Measurements from ENCODE around the gene ACAN.

ACAN gene

GRCh38 chr15:88769161-88769971, 33.9 kb upstream of the ACAN start:
- H3K4me3 ChIP-seq (ENCODE audit: low read depth, low read length) = peak overlapping the region; percentile 33
- ChIA-PET CTCF (interaction anchor here (0.6 to 0.9 kb wide), 2 partner anchors 8 to 16 kb away, joined by 3 to 5 read pairs; no protein-coding TSS in a partner anchor), POLR2A (no interaction called here)
- DNase-seq (ENCODE audit: low read depth, low spot score) = no peak
- TF ChIP-seq, protein P1, sequence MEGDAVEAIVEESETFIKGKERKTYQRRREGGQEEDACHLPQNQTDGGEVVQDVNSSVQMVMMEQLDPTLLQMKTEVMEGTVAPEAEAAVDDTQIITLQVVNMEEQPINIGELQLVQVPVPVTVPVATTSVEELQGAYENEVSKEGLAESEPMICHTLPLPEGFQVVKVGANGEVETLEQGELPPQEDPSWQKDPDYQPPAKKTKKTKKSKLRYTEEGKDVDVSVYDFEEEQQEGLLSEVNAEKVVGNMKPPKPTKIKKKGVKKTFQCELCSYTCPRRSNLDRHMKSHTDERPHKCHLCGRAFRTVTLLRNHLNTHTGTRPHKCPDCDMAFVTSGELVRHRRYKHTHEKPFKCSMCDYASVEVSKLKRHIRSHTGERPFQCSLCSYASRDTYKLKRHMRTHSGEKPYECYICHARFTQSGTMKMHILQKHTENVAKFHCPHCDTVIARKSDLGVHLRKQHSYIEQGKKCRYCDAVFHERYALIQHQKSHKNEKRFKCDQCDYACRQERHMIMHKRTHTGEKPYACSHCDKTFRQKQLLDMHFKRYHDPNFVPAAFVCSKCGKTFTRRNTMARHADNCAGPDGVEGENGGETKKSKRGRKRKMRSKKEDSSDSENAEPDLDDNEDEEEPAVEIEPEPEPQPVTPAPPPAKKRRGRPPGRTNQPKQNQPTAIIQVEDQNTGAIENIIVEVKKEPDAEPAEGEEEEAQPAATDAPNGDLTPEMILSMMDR (IDR thresholded peaks at IDR 0.05; ENCODE audit: insufficient read depth, low read length, missing control alignments) = no peak

GRCh38 chr15:88775776-88776175, 27.5 kb upstream of the ACAN start:
- ChIA-PET CTCF (no interaction called here), POLR2A (no interaction called here)
- H3K4me3 ChIP-seq (ENCODE audit: low read depth, low read length) = no peak overlapping the region
- TF ChIP-seq, protein P1 (IDR thresholded peaks at IDR 0.05; ENCODE audit: insufficient read depth, low read length, missing control alignments) = no peak
- no peak for DNase-seq (ENCODE audit: low read depth, low spot score)

GRCh38 chr15:88776646-88777045, 26.6 kb upstream of the ACAN start:
- TF ChIP-seq, protein P1 (IDR thresholded peaks at IDR 0.05; ENCODE audit: insufficient read depth, low read length, missing control alignments) = no peak
- POLR2A ChIA-PET = no interaction called here
- no peak for DNase-seq (ENCODE audit: low read depth, low spot score)

GRCh38 chr15:88779944-88780343, 23.3 kb upstream of the ACAN start:
- POLR2A ChIA-PET = no interaction called here
- CTCF ChIA-PET = no interaction called here
- H3K4me3 ChIP-seq (ENCODE audit: low read depth, low read length) = no peak overlapping the region
- DNase-seq (ENCODE audit: low read depth, low spot score) = no peak
- TF ChIP-seq, protein P1 (IDR thresholded peaks at IDR 0.05; ENCODE audit: insufficient read depth, low read length, missing control alignments) = no peak

More at GRCh38 chr15:88776646-88777045, 26.6 kb upstream of the ACAN start:
- H3K4me3 ChIP-seq (ENCODE audit: low read depth, low read length) = no peak overlapping the region
- CTCF ChIA-PET = no interaction called here

GRCh38 chr15:88782465-88782864, 20.8 kb upstream of the ACAN start:
- no peak for DNase-seq (ENCODE audit: low read depth, low spot score)
- ChIA-PET POLR2A (no interaction called here), CTCF (no interaction called here)
- no peak overlapping the region for H3K4me3 ChIP-seq (ENCODE audit: low read depth, low read length)
- TF ChIP-seq, protein P1 (IDR thresholded peaks at IDR 0.05; ENCODE audit: insufficient read depth, low read length, missing control alignments) = no peak

DNA sequence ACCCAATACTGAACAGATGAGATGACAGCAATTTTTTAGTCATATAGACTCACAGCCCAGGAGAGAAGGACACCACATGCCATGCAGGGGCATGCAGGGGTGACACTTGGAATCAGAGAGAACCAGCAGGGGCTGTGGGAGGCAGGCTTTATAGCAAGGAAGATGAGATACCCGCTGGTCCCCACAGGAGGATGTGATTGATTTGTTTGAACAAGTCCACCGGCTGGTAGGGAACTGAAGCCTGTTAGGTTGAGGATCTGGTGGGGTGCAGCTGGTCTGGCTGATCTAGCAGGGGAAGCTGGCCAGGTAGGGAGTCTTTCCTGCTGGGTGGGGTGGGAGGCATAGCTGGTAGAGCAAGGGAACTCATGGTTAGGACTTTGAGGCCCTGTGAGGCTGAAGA, 18.0 kb upstream of the ACAN start:
- TF ChIP-seq, protein P1 (IDR thresholded peaks at IDR 0.05; ENCODE audit: insufficient read depth, low read length, missing control alignments) = no peak
- no peak for DNase-seq (ENCODE audit: low read depth, low spot score)
- ChIA-PET POLR2A (no interaction called here), CTCF (no interaction called here)
- no peak overlapping the region for H3K4me3 ChIP-seq (ENCODE audit: low read depth, low read length)
